Right lobe of liver (tissue), 6 donors: Measurements from ENCODE around the gene INPP4A. TPM values are rescaled to one million over a fixed set of nuclear protein-coding genes. Genes with fewer than 3 reads are reported as not detected.

Source experiments
- ATAC-seq, 4 donors: fragments of 200-7000 bp; cut with Tn5 transposase; one replicate each; pipeline ENCODE4 v1.9.1; 2020; ENCODE audit warnings: mild to moderate bottlenecking in 4 of 4, moderate library complexity in 4 of 4
- DNase-seq, 3 donors: peaks; one replicate each; pipeline ENCODE4 v3.0.0-alpha.2; 2020
- H3K27ac ChIP-seq, 3 donors: fragments of 200-600 bp; one replicate each; pipeline ENCODE4 v1.8.0; 2022
- H3K27me3 ChIP-seq, 2 donors: fragments of 200-600 bp; one replicate each; pipeline ENCODE4 v1.8.0; 2022
- H3K36me3 ChIP-seq, 4 donors: fragments of 200-600 bp; sonication (generic) in 1 of 4; one replicate each; pipeline versions ENCODE4 v1.5.1 to v1.8.0; 2017 to 2022; ENCODE audit warnings: control low read depth in 1 of 4
- H3K4me1 ChIP-seq, 4 donors: fragments of 200-600 bp; sonication (generic) in 1 of 4; one replicate each; pipeline versions ENCODE4 v1.5.1 to v1.8.0; 2017 to 2022; ENCODE audit warnings: control low read depth in 1 of 4
- H3K4me3 ChIP-seq, 3 donors: fragments of 200-600 bp; one replicate each; pipeline ENCODE4 v1.8.0; 2022
- H3K9me3 ChIP-seq, 4 donors: fragments of 200-600 bp; sonication (generic) in 1 of 4; one replicate each; pipeline versions ENCODE4 v1.5.1 to v1.8.0; 2017 to 2022; ENCODE audit warnings: control low read depth in 1 of 4
- POLR2A ChIP-seq: fragments of 450-650 bp; IDR thresholded peaks from one replicate; pipeline ENCODE4 v1.6.1; 2017; ENCODE audit warnings: antibody characterized with exemption, mild to moderate bottlenecking
- WGBS: methylation state at CpG from one replicate; pipeline ENCODE4 v1.1.6; 2018; ENCODE audit warnings: low coverage, low lambda C conversion rate; ENCODE audit not compliant: insufficient coverage; ENCODE audit errors: missing lambda C conversion rate; 5-methylcytosine and 5-hydroxymethylcytosine counted together
- intact Hi-C, 2 donors: fragments of 100-400 bp; cut with DNase I; formaldehyde crosslinking; loops; one replicate each; pipeline versions ENCODE4 v1.11.2 to v1.14.1; 2022
- total RNA-seq, 6 experiments: library from RNA; depleted of rRNA in 2 of 6; stranded (reverse); fragments of >200 nt in 2 of 6; fragmentation: NEBNext Ultra II Directional in 3 of 6; extraction: Animal tissue kit (Norgen Biotek cat#: 25700) in 3 of 6; gene quantifications; one replicate each; pipeline versions ENCODE4 v1.1.0 to v1.2.4, GENCODE V29; 2016 to 2023
- TF ChIP-seq, protein P1 (sequence below), 4 donors: fragments of 200-600 bp in 3 of 4; fragments of 450-650 bp in 1 of 4; IDR thresholded peaks; one replicate each; pipeline versions ENCODE4 v1.5.1 to v1.8.0; 2016 to 2022; ENCODE audit warnings: antibody characterized with exemption in 4 of 4, mild to moderate bottlenecking in 2 of 4
- donor health status: DM: no; HTN: yes; CAD: no.
- donor health status: DM: no; HTN: no; CAD: no.
- donor health status: DM: no; HTN: no; CAD: no.
- donor health status: DM: no; HTN: yes; CAD: no.
- donor health status: DM: no; HTN: yes; CAD: no.

The INPP4A gene
- total RNA-seq, 6 experiments from 2014 or later: 6.5 to 10.4 (median 8.0) TPM

GRCh38 chr2:98454500-98455235, 10.0 kb downstream of the INPP4A start:
- peak overlapping the region; percentile 26 to 63 (median 38) for H3K27ac ChIP-seq
- no peaks in the 10 kb centered on the region for H3K9me3 ChIP-seq
- intact Hi-C loops: no loop called here
- no peak overlapping the region for H3K4me3 ChIP-seq
- DNase-seq (no peak), ATAC-seq (peak; percentile 60 to 73 (median 66))
- H3K4me1 ChIP-seq: peaks cover 0 to 17% (median 1%) of the 10 kb centered on the region in 4 donors
- H3K36me3 ChIP-seq: no peaks in the 10 kb centered on the region
- 50% methylated on average over 5 of the region's 6 CpGs for WGBS
- no peak for TF ChIP-seq POLR2A
- TF ChIP-seq, protein P1, sequence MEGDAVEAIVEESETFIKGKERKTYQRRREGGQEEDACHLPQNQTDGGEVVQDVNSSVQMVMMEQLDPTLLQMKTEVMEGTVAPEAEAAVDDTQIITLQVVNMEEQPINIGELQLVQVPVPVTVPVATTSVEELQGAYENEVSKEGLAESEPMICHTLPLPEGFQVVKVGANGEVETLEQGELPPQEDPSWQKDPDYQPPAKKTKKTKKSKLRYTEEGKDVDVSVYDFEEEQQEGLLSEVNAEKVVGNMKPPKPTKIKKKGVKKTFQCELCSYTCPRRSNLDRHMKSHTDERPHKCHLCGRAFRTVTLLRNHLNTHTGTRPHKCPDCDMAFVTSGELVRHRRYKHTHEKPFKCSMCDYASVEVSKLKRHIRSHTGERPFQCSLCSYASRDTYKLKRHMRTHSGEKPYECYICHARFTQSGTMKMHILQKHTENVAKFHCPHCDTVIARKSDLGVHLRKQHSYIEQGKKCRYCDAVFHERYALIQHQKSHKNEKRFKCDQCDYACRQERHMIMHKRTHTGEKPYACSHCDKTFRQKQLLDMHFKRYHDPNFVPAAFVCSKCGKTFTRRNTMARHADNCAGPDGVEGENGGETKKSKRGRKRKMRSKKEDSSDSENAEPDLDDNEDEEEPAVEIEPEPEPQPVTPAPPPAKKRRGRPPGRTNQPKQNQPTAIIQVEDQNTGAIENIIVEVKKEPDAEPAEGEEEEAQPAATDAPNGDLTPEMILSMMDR (IDR thresholded peaks at IDR 0.05): no peak
- H3K27me3 ChIP-seq: no peaks in the 10 kb centered on the region

DNA sequence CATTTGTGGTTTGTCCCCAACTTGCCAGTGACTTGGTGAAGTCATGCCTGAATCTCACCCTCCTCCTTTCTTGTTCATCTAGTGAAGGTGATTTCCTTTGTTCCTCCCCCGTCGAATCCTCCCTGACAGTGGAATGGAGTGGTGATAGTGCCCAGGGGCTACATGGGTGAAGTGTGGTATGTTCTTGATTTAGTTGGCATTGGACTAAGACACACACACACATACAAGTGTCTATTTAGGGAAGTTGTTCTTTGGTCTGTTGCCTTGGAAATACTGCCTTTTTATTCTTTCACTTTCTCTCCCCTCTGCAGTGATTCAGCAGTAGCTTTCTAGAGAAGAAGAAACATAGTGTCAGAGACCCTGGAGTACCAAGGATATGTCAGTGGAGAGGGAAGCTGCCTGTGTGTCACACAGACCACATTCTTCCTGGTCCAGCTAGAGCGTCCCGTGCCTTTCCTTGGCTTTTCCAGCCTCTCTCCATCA, 10.9 kb downstream of the INPP4A start:
- H3K4me1 ChIP-seq: peaks cover 0 to 17% (median 1%) of the 10 kb centered on the region in 4 donors
- no peaks in the 10 kb centered on the region for H3K27me3 ChIP-seq
- intact Hi-C loops: no loop called here
- DNase-seq: no peak
- no peak overlapping the region for H3K4me3 ChIP-seq
- H3K36me3 ChIP-seq: no peaks in the 10 kb centered on the region
- no peak for TF ChIP-seq POLR2A
- TF ChIP-seq, protein P1 (IDR thresholded peaks at IDR 0.05): no peak
- H3K9me3 ChIP-seq: no peaks in the 10 kb centered on the region
- peak; percentile 43 to 66 (median 56) for ATAC-seq
- peak overlapping the region in 2 of 3 donors; percentile 38 to 63 for H3K27ac ChIP-seq
- WGBS: 37% methylated on average over 4 of the region's 4 CpGs

DNA sequence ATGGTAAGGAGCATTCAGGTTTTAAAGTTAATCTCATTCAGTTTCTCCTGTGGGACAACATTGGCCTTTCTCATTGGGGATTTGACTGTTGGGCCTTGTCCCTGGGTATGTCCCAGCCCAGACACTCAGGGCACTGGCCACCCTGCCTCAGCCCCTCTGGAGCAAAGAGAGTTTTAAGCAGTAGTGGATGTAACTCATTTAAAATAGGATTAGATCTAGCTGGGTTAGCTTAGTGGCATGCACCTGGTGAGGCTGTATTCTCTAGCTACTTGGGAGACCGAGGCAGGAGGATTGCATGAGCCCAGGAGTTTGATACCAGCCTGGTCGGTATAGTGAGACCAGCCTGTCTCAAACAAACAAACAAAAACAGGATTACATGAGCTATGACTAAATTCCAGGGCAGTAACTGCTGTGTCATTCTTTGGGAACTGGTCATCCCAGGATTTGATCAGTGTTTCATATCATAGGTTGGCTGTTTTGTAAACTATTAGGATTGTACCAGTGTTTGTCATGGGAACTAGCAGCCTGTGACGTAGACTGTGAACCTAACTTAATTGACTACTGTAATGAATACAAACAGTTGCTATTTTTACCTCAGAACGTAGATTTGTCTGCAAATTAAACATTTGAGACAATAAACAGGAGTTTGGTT, 12.5 kb downstream of the INPP4A start:
- WGBS: 37% methylated on average over 4 of the region's 4 CpGs
- Histone ChIP-seq H3K4me1 (peaks cover 0 to 22% (median 1%) of the 10 kb centered on the region in 4 donors), H3K27me3 (no peaks in the 10 kb centered on the region), H3K27ac (peak overlapping the region in 2 of 3 donors; percentile 16 to 26), H3K4me3 (no peak overlapping the region), H3K36me3 (no peaks in the 10 kb centered on the region), H3K9me3 (no peaks in the 10 kb centered on the region)
- TF ChIP-seq, protein P1 (IDR thresholded peaks at IDR 0.05): no peak
- no peak for TF ChIP-seq POLR2A
- intact Hi-C loops: no loop called here
- DNase-seq (no peak), ATAC-seq (peak in 2 of 4 donors; percentile 36 to 68)

- Histone ChIP-seq H3K9me3 (no peaks in the 10 kb centered on the region), H3K4me3 (no peak overlapping the region), H3K36me3 (no peaks in the 10 kb centered on the region), H3K4me1 (peaks cover 0 to 22% (median 1%) of the 10 kb centered on the region in 4 donors), H3K27ac (no peak overlapping the region), H3K27me3 (no peaks in the 10 kb centered on the region)
- DNase-seq (no peak), ATAC-seq (no peak)
- intact Hi-C loops: no loop called here
- 80% methylated on average over 4 of the region's 4 CpGs for WGBS
- TF ChIP-seq, protein P1 (IDR thresholded peaks at IDR 0.05): no peak
- TF ChIP-seq POLR2A: no peak
Measured at GRCh38 chr2:98458207-98458606, 13.5 kb downstream of the INPP4A start.
